Measurements from ENCODE around the gene NRL.

- no peak for TF ChIP-seq POLR2AphosphoS5 (IDR thresholded peaks at IDR 0.05; ENCODE audit: low read depth, low read length)
- no peak for TF ChIP-seq CTCF (IDR thresholded peaks at IDR 0.05)
- TF ChIP-seq SIN3A (IDR thresholded peaks at IDR 0.05; ENCODE audit: borderline replicate concordance, insufficient read depth, low read depth, low read length): no peak
- no peak for TF ChIP-seq REST (IDR thresholded peaks at IDR 0.05; ENCODE audit: insufficient read depth in 1 of 2, low read depth in 2 of 2, low read length in 1 of 2)
- TF ChIP-seq TCF7L2 (IDR thresholded peaks at IDR 0.05; ENCODE audit: low read depth, low read length): no peak
Measured at GRCh38 chr14:24156840-24157239, 42.1 kb upstream of the NRL start.
